ENCODE measurements around the gene UGT1A5. TPM values are rescaled to one million over a fixed set of nuclear protein-coding genes. Genes with fewer than 3 reads are reported as not detected.

UGT1A5 gene
- polyA plus RNA-seq, 1 experiment = not detected

GRCh38 chr2:233773854-233774253, 61.1 kb downstream of the UGT1A5 start:
- Histone ChIP-seq H3K36me3 (ENCODE audit: control insufficient read depth, insufficient read depth, low read length) (no peaks in the 10 kb centered on the region), H3K27me3 (ENCODE audit: control insufficient read depth, insufficient read depth, low read length) (no peaks in the 10 kb centered on the region), H3K4me3 (ENCODE audit: low read depth, low read length) (no peak overlapping the region)
- ChIA-PET POLR2A (no interaction called here), CTCF (no interaction called here)
- TF ChIP-seq CTCF (IDR thresholded peaks at IDR 0.05; ENCODE audit: insufficient read depth, low read depth, low read length) = no peak
- DNase-seq (ENCODE audit: low read depth) = no peak

- TF ChIP-seq CTCF (IDR thresholded peaks at IDR 0.05; ENCODE audit: insufficient read depth, low read depth, low read length) = no peak
- no peaks in the 10 kb centered on the region for H3K27me3 ChIP-seq (ENCODE audit: control insufficient read depth, insufficient read depth, low read length)
- no peak overlapping the region for H3K4me3 ChIP-seq (ENCODE audit: low read depth, low read length)
- ChIA-PET POLR2A (no interaction called here), CTCF (interaction anchor here (0.6 kb wide), 1 partner anchor 14 kb away, joined by 3 read pairs; no protein-coding TSS in a partner anchor)
- no peaks in the 10 kb centered on the region for H3K36me3 ChIP-seq (ENCODE audit: control insufficient read depth, insufficient read depth, low read length)
- no peak for DNase-seq (ENCODE audit: low read depth)
Measured at GRCh38 chr2:233775414-233775813, 62.7 kb downstream of the UGT1A5 start.

- Histone ChIP-seq H3K36me3 (ENCODE audit: control insufficient read depth, insufficient read depth, low read length) (no peaks in the 10 kb centered on the region), H3K4me3 (ENCODE audit: low read depth, low read length) (no peak within 1 kb of the TSS), H3K27me3 (ENCODE audit: control insufficient read depth, insufficient read depth, low read length) (no peaks in the 10 kb centered on the region)
- DNase-seq (ENCODE audit: low read depth) = no peak
- CTCF ChIA-PET = no interaction called here
- TF ChIP-seq CTCF (IDR thresholded peaks at IDR 0.05; ENCODE audit: insufficient read depth, low read depth, low read length) = no peak
- POLR2A ChIA-PET = no interaction called here
Measured at GRCh38 chr2:233778030-233778429, 65.3 kb downstream of the UGT1A5 start, which contains the start of gene MROH2A. TSS of gene MROH2A (plus strand) at chr2:233778330. CDS start at chr2:233779359, 1,029 bp downstream.

- POLR2A ChIA-PET = no interaction called here
Measured at GRCh38 chr2:233779722-233780121, 67.0 kb downstream of the UGT1A5 start.

GRCh38 chr2:233780771-233781170, 68.1 kb downstream of the UGT1A5 start:
- CTCF ChIA-PET = no interaction called here

More at GRCh38 chr2:233779722-233780121, 67.0 kb downstream of the UGT1A5 start:
- Histone ChIP-seq H3K36me3 (ENCODE audit: control insufficient read depth, insufficient read depth, low read length) (no peaks in the 10 kb centered on the region), H3K4me3 (ENCODE audit: low read depth, low read length) (no peak overlapping the region), H3K27me3 (ENCODE audit: control insufficient read depth, insufficient read depth, low read length) (no peaks in the 10 kb centered on the region)
- DNase-seq (ENCODE audit: low read depth) = no peak
- CTCF ChIA-PET = no interaction called here
- no peak for TF ChIP-seq CTCF (IDR thresholded peaks at IDR 0.05; ENCODE audit: insufficient read depth, low read depth, low read length)

More at GRCh38 chr2:233780771-233781170, 68.1 kb downstream of the UGT1A5 start:
- H3K36me3 ChIP-seq (ENCODE audit: control insufficient read depth, insufficient read depth, low read length) = no peaks in the 10 kb centered on the region
- no peak for TF ChIP-seq CTCF (IDR thresholded peaks at IDR 0.05; ENCODE audit: insufficient read depth, low read depth, low read length)
- no peak overlapping the region for H3K4me3 ChIP-seq (ENCODE audit: low read depth, low read length)
- POLR2A ChIA-PET = no interaction called here
- H3K27me3 ChIP-seq (ENCODE audit: control insufficient read depth, insufficient read depth, low read length) = no peaks in the 10 kb centered on the region
- no peak for DNase-seq (ENCODE audit: low read depth)

Data from BJ (cell line).